ENCODE results near the gene RYR1.
"Not testable (repeated sequence)": the region's sequence is repeated elsewhere in the genome, so short reads cannot be mapped to it uniquely, and the experiment has no call there.

Gene RYR1

DNA sequence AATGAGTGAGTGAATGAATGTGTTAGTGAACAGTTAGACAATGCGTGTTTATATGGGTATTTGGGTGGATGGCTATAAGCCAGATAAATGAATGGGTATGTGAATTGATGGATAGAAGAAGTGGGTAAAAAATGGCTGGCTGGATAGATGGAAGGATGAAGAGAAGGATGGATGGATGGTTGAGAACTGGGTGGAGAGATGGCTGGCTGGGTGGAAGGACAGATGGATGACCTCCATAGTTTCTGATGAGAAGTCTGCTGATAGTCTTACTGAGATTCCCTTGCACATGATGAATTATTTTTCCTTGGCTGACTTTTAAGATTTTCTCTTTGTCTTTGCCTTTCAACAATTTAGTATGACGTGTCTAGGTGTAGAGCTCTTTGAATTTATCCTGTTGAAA, 57.4 kb downstream of the RYR1 start:
- H3K4me3 ChIP-seq (ENCODE audit: low read depth, low read length): no peak overlapping the region
- DNase-seq (ENCODE audit: low read depth): no peak
- TF ChIP-seq, protein P1, sequence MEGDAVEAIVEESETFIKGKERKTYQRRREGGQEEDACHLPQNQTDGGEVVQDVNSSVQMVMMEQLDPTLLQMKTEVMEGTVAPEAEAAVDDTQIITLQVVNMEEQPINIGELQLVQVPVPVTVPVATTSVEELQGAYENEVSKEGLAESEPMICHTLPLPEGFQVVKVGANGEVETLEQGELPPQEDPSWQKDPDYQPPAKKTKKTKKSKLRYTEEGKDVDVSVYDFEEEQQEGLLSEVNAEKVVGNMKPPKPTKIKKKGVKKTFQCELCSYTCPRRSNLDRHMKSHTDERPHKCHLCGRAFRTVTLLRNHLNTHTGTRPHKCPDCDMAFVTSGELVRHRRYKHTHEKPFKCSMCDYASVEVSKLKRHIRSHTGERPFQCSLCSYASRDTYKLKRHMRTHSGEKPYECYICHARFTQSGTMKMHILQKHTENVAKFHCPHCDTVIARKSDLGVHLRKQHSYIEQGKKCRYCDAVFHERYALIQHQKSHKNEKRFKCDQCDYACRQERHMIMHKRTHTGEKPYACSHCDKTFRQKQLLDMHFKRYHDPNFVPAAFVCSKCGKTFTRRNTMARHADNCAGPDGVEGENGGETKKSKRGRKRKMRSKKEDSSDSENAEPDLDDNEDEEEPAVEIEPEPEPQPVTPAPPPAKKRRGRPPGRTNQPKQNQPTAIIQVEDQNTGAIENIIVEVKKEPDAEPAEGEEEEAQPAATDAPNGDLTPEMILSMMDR (IDR thresholded peaks at IDR 0.05; ENCODE audit: control insufficient read depth, extremely low read depth, insufficient read depth): no peak

DNA sequence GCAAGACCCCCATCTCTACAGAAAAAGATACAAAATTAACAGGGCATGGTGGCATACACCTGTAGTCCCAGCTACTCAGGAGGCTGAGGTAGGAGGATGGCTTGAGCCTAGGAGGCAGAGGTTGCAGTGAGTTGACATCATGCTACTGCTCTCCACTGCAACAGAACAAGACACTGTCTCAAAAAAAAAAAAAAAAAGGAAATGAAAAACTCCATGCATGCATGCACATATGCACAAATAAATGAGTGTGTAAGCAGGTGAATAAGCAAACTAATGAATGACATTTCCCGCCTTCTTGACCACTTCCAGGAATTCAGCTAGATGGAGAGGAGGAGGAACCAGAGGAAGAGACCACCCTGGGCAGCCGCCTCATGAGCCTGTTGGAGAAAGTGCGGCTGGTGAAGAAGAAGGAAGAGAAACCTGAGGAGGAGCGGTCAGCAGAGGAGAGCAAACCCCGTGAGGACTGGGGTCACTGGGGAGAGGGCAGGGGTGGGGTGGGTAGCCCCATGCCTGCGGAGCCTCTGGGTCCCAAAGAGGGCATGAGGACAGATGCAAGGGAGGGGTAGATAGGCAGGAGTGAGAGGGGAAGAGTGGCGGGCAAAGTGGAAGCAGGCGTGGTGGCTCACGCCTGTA, 58.8 kb downstream of the RYR1 start:
- TF ChIP-seq, protein P1 (IDR thresholded peaks at IDR 0.05; ENCODE audit: control insufficient read depth, extremely low read depth, insufficient read depth): no peak
- no peak for DNase-seq (ENCODE audit: low read depth)
- no peak overlapping the region for H3K4me3 ChIP-seq (ENCODE audit: low read depth, low read length)

DNA sequence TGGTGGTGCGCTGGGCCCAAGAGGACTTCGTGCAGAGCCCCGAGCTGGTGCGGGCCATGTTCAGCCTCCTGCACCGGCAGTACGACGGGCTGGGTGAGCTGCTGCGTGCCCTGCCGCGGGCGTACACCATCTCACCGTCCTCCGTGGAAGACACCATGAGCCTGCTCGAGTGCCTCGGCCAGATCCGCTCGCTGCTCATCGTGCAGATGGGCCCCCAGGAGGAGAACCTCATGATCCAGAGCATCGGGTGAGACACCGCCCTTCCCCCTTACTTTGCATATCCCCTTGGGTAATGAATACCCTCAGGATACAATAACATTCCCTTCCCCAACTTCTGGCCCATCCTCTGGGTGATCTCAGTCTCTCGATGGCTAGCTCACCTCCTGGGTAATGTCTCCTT, 60.9 kb downstream of the RYR1 start:
- TF ChIP-seq, protein P1 (IDR thresholded peaks at IDR 0.05; ENCODE audit: control insufficient read depth, extremely low read depth, insufficient read depth): no peak
- H3K4me3 ChIP-seq (ENCODE audit: low read depth, low read length): no peak overlapping the region
- no peak for DNase-seq (ENCODE audit: low read depth)

DNA sequence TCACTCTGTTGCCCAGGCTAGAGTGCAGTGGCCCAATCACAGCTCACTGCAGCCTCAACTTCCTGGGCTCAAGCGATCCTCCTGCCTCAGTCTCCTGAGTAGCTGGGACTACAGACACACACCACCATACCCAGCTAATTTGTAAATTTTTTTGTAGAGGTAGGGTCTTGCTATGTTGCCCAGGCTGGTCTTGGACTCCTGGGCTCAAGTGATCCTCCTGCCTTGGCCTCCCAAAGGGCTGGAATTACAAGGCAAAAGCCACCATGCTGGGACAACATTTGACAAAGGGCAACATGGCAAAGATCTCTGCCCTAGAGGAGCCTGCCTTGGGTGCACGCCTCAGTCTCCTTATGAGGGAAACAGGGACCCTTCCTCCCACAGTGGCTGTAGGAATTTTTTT, 61.9 kb downstream of the RYR1 start:
- H3K4me3 ChIP-seq (ENCODE audit: low read depth, low read length); DNase-seq (ENCODE audit: low read depth): not testable (repeated sequence)

DNA sequence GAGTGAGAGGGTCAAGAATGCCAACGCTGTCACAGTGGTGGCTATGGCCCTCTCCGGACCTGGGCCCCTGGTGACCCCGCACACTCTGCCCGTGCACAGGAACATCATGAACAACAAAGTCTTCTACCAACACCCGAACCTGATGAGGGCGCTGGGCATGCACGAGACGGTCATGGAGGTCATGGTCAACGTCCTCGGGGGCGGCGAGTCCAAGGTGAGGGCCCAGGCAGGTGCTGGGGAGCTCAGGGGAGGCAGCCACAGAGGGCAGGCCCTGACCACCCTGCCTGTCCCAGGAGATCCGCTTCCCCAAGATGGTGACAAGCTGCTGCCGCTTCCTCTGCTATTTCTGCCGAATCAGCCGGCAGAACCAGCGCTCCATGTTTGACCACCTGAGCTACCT, 62.6 kb downstream of the RYR1 start:
- no peak for DNase-seq (ENCODE audit: low read depth)
- H3K4me3 ChIP-seq (ENCODE audit: low read depth, low read length): no peak overlapping the region

DNA sequence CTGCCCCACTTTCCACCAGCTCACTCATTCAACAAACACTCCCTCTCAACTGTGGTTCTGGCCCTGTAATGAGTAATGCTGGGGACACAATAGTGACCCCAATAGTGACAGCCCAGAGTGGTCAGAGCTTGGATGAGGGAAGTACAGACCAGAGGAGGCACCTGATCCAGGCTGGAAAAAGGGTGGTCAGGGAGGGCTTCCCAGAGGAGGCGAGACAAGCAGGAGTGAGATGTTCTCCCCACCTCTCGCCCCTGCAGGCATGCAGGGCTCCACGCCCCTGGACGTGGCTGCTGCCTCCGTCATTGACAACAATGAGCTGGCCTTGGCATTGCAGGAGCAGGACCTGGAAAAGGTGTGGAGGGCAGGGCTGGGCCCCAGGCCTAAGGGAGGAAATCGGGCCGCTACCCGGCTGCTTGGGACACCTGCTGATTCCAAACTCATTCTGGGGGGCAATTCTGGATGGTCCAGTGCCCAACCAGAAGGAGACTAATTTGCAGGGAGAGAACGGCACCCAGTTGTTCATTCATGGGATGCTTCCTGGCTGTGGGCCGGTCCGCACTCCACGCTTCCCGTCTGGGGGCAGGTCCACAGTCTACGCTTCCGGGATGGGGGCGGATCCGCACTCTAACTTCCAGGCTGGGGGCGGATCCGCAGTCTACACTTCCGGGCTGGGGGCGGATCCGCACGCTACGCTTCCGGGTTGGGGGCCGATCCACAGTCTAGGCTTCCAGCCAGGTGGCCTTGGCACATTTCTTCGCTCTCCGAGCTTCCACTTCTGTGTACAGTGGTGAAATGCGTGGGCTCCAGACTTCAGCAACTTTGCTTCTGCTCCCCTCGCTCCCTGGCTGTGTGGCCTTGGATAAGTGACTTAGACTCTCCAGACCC, 63.4 kb downstream of the RYR1 start:
- DNase-seq (ENCODE audit: low read depth): no peak
- TF ChIP-seq, protein P1 (IDR thresholded peaks at IDR 0.05; ENCODE audit: control insufficient read depth, extremely low read depth, insufficient read depth): no peak
- H3K4me3 ChIP-seq (ENCODE audit: low read depth, low read length): no peak overlapping the region

More for the DNA sequence above, 62.6 kb downstream of the RYR1 start:
- TF ChIP-seq, protein P1 (IDR thresholded peaks at IDR 0.05; ENCODE audit: control insufficient read depth, extremely low read depth, insufficient read depth): no peak

DNA sequence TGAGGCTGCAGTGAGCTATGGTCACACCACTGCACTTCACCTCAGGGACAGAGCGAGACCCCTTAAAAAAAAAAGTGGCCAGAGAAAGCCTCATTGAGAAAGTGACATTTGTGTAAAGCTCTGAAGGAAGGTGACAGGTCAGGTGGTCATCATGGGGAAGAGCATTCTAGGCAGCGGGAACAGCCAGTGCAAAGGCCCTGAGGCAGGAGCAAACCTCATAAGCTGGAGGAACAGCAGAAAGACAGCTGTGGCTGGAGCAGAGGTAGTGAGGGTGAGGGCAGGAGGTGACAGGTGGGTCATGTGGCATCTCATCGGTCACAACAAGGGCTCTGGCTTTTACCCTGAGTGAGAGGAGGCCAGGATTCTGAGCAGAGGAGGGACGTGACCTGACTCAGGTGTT, 64.4 kb downstream of the RYR1 start:
- no peak overlapping the region for H3K4me3 ChIP-seq (ENCODE audit: low read depth, low read length)
- TF ChIP-seq, protein P1 (IDR thresholded peaks at IDR 0.05; ENCODE audit: control insufficient read depth, extremely low read depth, insufficient read depth): no peak
- DNase-seq (ENCODE audit: low read depth): no peak
